Measurements from ENCODE around the gene EXOC3L1.

EXOC3L1 gene, protein sequence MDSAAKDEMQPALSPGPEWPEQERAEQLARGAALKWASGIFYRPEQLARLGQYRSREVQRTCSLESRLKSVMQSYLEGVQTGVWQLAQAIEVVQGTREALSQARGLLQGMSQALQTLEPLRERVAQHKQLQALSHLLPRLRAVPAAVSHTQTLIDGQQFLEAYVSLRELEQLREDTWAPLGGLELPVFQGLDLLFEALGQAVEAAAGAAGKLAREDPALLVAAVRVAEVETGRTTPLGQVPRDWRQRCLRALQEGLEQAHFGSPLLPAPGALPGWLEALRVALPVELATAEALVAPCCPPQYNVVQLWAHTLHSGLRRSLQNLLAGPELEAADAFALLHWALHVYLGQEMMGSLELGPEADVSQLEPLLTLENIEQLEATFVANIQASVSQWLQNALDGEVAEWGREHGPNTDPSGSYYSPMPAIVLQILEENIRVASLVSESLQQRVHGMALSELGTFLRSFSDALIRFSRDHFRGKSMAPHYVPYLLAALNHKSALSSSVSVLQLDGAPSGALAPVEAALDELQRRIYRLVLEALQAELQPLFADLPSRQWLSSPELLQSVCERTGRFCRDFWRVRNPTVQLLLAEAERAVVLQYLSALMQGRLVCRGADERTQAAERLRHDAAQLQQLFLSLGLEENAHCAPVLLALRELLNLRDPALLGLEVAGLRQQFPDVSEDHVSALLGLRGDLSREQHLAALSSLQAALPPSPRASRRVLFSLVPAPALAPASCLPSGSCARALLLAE

DNA sequence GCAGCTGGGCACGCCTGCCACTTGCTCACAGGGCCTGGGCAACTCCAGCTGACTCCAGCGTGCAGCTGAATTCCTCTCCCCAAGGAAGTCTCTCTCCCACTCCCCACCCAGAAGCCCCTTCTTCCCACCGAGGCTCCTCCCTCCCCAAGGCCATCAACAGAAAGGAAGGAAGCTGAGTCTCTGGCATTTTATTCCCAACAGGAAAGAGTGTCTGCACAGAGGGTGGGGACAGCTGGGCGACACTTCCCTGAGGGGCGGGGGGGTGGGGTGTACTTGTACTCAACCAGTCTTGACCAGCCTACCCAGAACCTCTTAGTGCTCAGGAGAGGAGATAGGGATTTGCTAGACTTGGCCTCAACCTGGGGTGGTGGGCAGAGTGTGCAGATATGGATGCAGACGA is at the start of gene EXOC3L1:
TSS of gene EXOC3L1 (minus strand) at position 96 of the 400 bp plus-strand sequence. CDS start 460 bp downstream, outside the sequence.
- DNase-seq, result no peak

DNA sequence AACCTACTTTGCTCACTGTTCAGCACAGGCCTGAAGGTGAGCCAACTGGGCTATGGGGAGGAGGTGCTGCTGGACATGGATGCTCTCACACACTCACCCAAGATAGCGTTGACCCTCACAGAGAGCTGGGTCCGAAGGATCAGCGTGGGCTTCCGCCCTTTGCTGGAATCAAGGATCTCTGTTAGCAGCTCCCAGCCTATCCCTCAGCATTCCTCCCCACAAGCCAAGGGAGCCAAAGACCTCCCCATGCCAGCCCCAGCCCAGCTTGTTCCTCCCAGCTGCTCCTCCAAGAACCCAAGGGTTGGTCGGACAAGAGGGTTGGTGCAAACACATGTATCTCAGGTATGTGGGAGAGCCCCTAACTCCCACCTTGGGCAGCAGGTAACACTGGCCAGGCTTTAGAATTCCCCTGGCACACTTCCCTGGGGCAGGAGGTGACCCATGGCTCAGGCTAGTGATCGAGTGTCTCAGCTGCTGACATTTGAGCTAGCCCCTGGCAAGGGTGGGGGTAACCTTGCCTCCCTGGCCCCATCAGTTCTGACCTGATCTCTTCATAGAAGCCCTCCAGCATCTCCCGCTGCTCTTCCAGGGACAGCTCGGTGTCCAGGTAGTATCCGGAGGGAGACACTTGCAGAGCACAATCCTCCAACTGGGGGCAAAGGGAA is 49.0 kb upstream of the EXOC3L1 start:
- DNase-seq, result no peak

DNA sequence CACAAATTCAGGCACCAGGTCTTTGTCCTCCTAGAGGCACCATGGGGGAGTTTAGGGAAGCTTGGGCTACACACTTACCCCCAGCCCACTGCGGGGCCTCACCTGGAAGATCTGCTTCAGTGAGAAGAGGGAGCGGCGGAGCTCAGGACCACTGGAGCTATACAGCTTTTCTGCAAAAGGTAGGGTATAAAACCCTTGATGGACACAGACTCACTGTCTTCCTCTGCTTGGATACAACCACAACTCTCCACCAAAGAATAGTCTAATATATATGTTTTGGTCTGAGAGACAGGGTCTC is 48.3 kb upstream of the EXOC3L1 start:
- DNase-seq, result no peak

DNA sequence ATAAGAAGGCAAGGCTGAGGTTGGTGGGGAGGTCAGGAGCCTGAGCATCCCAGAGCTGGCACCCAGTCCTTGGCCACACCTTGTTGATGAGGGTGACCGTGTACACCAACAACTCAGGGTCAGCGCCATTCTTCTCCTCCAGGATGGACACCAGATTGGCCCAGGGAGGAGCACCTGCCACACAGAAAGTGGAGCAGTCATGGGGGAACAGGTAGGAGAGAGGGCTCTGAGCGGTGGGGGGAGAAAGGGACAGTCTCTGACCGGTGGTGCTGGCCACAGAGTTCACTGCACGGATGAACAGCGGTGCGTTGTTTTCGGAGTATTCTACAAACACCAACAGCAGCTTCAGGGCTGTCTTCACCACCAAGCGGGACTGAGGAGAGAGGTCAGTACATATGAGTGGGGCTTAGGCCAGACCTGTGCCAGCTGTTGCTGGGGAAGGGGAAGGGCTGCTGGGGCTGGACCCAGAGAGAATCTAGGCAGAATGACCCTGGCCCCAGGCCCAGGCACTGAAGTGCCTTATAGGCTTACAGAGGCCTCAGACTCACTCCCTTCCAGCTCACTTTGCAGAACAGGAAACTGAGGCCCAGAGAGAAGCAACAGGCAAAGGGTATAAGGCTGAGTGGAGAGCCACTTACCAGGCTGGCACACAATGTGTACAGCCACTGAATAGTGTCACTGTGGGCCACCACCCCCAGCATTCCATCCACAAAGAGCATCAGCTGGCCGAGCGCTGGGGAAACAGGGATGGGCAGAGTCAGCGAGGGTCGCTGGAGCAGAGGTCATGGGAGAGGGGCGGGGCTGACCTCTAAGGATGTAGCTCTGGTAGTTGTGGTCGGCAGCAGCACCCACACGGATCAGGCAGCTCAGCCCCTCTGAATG is 47.7 kb upstream of the EXOC3L1 start:
- no peak for DNase-seq

DNA sequence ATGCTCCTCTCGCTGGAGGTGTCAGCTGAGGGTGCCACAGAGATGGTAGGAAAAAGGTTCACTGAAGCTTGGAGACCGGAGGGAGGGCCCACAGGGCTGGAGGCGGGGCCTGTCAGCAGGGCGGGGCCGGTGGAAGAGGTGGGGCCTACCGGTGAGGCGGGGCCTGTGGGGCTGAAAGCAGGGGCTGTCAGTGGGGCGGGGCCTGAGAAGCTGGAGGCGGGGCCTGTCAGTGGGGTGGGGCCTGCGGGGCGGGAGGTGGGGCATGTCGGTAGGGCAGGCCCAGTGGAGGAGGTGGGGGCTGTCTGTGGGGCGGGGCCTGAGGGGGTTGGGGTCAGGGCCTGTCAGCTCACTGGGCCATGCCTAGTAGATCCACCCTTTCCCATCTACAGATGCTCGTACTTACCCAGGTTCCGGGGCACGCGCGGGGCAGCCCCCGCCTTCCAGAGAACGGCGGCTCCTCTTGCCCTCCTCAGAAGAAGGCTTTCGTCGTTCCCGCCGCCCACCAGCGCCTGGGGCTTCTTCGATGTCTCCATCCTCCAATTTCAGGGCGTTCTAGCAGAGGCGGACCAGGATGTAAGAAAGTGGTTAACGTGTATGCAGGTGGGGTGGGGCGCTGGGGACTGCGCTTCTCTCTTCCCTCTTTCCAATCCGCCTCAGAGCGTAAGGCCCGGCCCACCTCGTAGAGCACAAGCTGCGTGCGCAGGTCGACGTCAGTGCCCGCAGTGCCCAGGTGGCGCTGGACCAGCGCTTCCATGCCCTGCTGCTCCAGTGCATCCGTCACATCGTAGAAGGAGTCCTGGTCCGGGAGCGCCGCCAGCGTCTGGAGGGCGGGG is 46.8 kb upstream of the EXOC3L1 start:
- peak; percentile 87 for DNase-seq

DNA sequence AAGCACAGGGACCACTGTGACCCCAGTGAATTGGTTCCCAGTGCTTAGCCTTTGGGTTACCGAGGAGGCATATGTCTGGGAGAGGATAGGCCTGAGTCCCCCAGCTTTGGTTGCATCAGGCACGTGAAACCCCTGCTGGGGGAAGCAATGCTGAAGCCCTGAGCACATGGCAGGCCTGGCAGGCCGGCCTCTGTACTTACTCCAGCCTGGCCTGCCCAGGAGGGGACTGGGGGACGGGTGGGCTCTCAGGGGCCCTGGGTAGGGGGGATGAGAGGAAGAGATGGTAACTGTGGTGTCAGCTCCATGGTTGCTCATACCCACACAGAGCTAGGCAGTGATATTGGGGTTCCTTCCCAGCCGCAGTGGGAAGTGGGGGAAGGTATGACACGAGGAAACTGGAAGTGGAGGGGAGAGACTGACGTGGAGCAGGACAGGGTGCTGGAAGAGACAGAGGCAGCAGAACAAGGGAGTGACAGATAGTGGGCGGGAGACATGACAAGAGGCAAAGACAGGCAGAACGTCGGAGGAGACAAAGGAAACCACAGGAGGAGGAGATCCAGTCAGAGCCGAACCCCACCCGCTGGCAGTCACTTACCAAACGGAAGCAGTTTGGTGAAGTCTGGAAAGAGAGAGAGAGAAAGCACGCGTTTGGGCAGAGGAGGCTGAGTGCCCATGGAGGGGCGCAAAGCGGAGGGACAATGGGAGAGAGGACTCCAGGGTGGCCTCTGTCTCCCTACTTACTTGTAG is 46.1 kb upstream of the EXOC3L1 start:
- DNase-seq, result peak; percentile 80

DNA sequence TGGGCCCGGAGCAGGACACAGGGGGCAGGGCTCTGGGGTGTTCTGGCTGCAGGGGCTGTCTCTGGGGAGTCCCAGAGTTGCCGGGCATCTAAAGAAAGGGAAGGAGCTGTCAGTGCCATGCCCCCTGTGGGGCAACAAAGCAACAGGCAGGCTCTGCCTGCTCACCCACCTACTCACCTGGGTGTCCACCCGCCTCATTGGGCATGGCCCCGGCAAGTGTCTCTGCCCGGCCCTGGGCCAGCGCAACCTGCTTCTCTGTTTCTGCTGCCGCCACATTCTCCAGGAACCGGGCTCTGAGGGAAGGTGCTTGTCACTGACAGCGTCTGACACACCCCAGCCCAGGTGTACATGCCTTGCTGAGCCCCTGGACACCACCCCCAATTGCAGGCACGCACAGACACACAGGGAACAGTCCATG is 44.3 kb upstream of the EXOC3L1 start:
- DNase-seq, result no peak

DNA sequence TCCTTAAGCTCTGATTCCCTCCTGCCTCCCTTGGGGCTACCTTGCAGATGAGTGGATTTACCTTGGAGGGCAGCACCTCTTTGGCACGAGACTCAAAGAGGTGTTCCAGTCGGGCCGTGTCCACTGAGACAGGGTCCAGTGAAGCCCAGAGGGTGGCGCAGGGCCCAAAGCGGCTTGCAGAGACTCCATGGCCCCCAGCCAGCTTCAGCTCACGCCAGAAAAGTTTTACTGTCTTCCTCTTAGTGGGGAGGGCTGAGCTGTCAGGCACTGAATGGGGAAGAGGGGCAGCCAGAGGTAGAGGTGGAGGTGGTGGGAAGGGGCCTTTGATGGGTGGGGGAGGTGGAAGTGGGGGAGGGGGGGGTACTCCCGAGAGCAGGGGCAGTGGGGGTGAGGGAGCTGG is 43.7 kb upstream of the EXOC3L1 start:
- no peak for DNase-seq

DNA sequence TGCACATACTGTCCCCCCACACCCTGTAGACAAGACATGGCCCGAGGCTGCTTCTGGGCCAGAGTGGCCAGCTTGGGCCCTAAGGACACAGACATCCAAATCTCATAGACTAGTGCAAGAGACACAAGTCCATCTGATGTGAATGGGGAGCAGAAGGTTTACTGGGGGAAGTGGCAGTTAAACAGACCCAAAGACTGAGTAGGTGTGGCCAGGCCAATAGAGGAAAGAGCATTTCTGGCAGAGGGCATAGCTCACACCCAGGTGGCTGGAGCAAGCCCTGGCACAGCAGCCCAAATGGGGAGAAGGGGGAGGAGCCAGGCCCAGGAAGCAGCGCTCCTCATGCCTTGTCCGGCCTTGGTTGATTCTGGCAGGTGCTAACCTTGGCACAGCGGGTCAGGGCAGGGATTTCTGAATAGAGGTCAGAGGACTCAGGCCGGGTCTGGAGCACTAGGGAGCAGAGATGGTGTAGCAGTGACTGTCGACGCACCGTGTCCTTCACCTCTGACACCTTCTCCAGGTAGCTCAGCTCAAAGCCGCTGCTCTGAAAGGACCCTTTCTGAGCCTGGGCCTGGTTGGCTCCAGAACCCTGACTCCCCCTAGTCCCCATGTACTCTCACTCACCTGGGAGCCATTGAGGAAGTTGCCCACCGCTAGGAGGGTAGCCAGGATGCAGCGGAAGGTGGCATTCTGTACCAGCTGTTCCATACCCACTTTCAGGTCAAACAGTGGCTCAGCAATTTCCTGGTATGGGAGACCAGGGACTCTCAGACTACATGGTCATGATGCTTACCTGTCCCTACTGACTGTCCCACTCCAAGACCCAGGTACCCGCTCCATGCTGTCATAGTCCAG is 41.1 kb upstream of the EXOC3L1 start:
- no peak for DNase-seq

DNA sequence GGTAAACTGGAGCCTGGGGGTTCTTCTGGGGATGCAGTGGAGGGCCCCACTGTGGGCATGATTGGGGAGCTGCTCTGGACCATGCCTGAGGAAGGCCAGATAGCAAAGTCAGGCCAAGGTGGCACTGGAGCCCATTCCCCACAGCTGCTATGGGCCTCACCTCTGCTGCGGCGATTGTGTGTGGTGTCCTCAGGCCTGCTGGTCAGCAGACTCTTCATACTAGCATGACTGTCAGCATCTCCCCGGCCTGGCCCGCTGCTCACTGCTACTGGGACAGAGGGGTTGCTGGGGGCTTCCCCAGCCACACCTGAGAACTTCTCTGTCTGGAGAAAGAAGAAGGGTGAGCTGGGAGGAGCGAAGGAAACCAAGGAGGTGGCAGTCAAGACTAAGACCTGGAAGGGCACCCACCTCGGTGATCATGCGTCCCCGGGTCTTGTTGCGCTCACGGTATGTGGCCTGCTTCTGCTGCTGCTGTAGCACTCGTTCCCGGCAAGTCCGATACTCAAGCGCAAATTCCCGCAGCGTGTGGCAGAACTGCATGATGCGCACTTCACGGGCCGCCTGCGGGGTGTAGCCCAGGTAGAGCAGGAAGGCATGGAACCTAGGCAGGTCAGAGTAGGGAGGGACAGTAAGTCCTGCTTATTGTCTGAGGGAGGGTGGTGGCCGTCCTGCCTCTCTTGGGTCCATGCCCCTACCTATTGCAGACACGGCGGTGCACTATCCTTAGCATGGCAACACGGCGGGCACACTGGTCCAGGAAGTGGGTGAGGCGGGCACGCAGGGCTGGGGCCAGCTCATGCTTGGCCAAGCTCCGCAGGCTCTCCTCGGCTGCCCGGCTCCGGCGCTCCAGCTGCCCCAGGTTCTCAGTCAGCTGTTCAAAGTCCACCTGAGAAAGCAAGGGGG is 40.2 kb upstream of the EXOC3L1 start:
- DNase-seq, result no peak

DNA sequence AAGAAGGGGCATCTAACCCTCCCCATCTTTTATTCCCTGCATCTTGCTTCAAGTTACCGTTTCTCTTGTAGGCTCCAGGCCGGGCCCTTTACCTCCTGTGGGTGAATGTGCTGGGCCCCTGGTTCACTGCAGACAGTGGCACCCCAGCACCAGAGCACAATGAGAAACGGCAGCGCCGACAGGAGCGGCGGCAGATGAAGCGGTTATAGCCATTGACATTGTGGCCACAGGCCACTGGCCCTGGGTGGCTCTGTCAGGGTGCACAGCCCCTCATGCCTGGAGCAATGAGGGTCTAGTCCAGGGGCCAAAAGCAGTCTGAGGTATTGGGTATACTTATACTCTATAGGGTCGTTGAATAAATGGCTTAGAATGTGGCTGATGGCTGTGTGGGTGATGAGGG is 39.0 kb upstream of the EXOC3L1 start:
- DNase-seq, result no peak

DNA sequence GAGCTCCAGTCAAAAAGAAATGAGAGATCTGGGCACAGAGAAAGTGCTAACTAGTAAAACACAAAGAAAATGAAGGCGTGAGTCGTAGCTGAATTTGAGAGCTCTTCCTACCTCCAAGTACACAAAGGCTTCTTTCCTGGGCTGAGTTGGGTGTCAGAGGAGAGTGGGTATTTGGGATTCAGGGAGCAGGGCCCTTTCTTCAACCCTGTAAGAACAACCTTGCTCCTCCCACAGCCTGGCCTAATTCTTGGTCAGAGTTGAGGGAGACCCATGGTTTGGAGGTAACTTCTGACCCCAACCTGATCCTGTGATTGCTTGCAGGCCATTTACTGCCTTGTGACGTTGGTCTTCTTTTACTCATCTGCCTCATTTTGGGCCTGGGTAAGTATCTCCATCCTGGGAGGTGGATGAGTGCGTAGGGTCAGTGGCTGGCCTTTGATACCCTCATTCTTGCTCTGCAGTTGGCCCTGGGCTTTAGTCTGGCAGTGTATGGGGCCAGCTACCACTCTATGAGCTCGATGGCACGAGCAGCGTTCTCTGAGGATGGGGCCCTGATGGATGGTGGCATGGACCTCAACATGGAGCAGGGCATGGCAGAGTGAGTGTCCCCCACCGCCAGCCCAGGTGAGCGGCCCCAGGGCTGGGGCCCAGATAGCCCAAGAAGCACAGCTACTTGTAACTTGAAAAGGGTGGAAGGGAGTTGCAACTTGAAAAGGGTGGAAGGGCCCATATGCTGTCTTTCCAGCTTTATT is 38.3 kb upstream of the EXOC3L1 start:
- no peak for DNase-seq

DNA sequence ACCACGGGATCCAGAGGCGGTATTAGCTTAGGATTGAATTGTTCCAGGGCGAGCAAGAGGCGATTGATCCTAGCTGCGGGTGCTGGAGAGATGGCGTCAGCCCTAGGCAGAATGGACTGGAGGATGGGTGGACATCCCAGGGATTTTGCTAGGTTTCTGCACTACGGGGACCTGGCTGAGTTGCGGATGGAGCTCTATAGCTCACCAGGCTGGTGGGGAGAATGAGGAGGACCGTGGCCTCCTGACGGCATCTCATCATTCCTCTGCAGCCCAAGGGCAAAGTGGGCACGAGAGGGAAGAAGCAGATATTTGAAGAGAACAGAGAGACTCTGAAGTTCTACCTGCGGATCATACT is 37.6 kb upstream of the EXOC3L1 start:
- no peak for DNase-seq

DNA sequence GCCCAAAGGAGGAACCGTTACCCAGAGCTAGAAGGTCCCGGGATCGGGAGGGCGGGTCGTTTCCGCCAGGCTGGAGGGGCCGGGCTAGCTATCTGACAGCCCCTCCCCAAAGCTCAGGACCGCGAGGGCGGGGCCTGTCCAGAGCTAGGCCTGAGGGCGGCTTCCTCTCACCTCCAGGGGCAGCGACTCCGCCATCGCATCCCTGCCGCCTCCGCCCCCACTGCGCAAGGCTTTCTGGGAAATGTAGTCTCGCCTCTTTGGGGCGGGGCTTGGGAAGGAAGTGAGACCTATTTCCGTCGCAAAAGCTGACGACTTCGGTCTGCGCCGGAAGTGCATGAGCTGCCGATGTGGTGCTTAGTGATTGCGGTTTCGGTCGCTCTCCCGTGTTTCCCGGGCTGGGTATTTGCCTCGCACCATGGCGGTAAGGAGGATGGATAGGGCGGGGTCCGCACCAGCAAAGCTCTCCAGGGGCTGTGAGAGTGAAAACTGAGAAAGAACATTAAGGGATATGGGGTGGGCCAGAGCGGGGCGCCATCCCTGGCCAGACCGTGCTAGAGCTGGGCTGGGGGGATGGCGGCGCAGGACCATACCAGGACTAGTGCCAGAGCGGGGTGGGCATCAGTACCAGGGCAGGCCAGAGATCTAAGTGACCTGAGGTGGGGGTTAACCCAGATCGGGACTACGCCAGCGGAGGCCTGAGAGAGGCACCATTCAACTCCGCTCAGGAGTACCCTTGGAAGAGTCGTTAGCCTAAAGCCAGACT is 37.0 kb upstream of the EXOC3L1 start, which contains the start of gene TMEM208:
TSS of gene TMEM208 (plus strand) at position 327 of the 763 bp plus-strand sequence. CDS start at position 416, 89 bp downstream.
- DNase-seq, result peak; percentile 98

DNA sequence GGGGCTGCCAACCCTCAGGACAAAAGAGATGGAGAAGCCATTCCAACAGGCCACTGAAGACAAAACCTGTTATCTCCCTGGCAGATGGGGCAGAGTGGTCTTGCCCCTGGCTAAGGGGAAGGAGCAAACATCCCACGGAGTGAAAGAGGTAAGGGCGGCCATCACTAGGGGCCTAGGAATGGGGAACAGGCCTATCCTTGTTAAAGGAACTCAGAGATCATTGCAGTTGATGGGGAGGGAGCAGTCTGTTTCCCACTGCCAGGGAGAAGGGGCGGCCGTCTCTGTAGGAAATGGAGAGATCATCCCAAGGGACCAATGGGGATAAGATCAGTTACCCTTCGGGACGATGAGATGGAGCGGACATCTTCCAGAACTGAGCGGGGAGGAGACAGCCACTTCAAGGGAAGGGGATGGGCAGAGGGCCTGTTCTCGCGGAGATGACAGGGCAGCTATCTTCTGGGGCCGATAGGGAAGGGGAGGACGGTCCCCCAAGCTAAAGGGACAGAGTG is 36.4 kb upstream of the EXOC3L1 start:
- DNase-seq, result no peak

DNA sequence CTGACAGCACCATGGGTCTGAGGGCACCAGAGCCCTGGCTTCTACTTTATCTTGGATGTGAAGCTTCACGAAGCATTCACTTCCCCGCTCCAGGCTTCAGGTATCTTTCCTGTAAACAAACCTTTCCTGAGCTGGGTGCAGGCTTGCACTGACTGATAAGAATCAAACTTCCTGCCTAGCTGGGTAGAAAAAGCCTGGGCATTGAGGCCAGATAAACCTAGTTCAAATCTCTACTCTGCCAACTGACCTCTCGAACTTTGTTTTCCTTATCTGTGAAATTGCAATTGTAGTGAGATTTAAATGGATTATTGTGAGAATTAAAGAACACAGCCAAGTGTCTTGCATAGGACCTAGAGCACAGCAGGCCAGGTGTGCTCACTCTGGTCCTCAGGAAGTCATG is 34.1 kb upstream of the EXOC3L1 start:
- DNase-seq, result no peak

Data from CD4-positive, alpha-beta T cell treated with Interleukin-17A for 1 hour (primary cell).